OCI-LY7 (cell line): Measurements from ENCODE around the gene GBGT1.

Source experiments
- CTCF ChIP-seq: fragments of 200-600 bp; sonication (generic); conservative IDR thresholded peaks from 2 replicates; pipeline ENCODE4 v1.5.1; 2014; ENCODE audit warnings: mild to moderate bottlenecking, antibody characterized with exemption, low read length, moderate library complexity, mixed read lengths
- EZH2phosphoT487 ChIP-seq: fragments of 200-600 bp; sonication (generic); IDR thresholded peaks from 2 replicates; pipeline ENCODE4 v1.6.1; 2018; ENCODE audit warnings: low read depth, borderline replicate concordance, mild to moderate bottlenecking, mixed run types, antibody characterized with exemption, low read length, moderate library complexity, mixed read lengths

GRCh38 chr9:133207540-133208170 lies 43.9 kb upstream of the GBGT1 start:
- TF ChIP-seq CTCF = no peak
- TF ChIP-seq EZH2phosphoT487 = no peak
